ENCODE measurements around the gene FAM53A.

FAM53A gene

GRCh38 chr4:1664141-1664540 is 20.0 kb downstream of the FAM53A start:
- Histone ChIP-seq H3K9ac (ENCODE audit: low read depth, low read length) (no peak overlapping the region), H3K4me3 (ENCODE audit: low read length) (no peak overlapping the region), H3K4me1 (ENCODE audit: insufficient read depth, low read length) (no peaks in the 10 kb centered on the region), H3K36me3 (ENCODE audit: insufficient read depth, low read depth, low read length) (no peaks in the 10 kb centered on the region), H3K9me3 (ENCODE audit: insufficient read depth, low read depth, low read length) (no peaks in the 10 kb centered on the region), H3K27me3 (ENCODE audit: insufficient read depth, low read length) (no peaks in the 10 kb centered on the region), H3K27ac (ENCODE audit: low read length) (no peak overlapping the region)

DNA sequence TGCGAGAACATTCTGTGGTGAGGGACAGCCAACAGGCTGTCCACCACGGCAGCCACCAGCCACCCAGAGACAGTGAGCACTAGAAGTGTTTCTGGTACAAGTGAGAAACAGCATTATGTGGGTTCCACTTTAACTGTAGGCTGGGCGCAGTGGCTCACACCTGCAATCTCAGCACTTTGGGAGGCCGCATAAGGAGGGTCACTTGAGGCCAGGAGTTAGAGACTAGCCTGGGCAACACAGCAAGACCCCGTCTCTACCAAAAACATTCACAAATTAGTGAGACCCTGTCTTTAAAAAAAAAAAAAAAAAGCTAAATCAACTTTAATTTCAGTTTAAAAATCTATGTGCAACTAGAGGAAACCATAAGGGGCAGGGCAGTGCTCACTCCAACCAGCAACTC is 20.6 kb downstream of the FAM53A start:
- no peaks in the 10 kb centered on the region for H3K36me3 ChIP-seq (ENCODE audit: insufficient read depth, low read depth, low read length)
- H3K9ac ChIP-seq (ENCODE audit: low read depth, low read length), result no peak overlapping the region
- no peak overlapping the region for H3K27ac ChIP-seq (ENCODE audit: low read length)
- H3K4me3 ChIP-seq (ENCODE audit: low read length), result no peak overlapping the region
- H3K4me1 ChIP-seq (ENCODE audit: insufficient read depth, low read length), result no peaks in the 10 kb centered on the region
- H3K9me3 ChIP-seq (ENCODE audit: insufficient read depth, low read depth, low read length), result no peaks in the 10 kb centered on the region
- no peaks in the 10 kb centered on the region for H3K27me3 ChIP-seq (ENCODE audit: insufficient read depth, low read length)

GRCh38 chr4:1661695-1662094 is 22.4 kb downstream of the FAM53A start:
- Histone ChIP-seq H3K4me3 (ENCODE audit: low read length) (no peak overlapping the region), H3K27ac (ENCODE audit: low read length) (no peak overlapping the region), H3K4me1 (ENCODE audit: insufficient read depth, low read length) (no peaks in the 10 kb centered on the region), H3K36me3 (ENCODE audit: insufficient read depth, low read depth, low read length) (no peaks in the 10 kb centered on the region), H3K27me3 (ENCODE audit: insufficient read depth, low read length) (no peaks in the 10 kb centered on the region), H3K9ac (ENCODE audit: low read depth, low read length) (no peak overlapping the region), H3K9me3 (ENCODE audit: insufficient read depth, low read depth, low read length) (no peaks in the 10 kb centered on the region)

- Histone ChIP-seq H3K9ac (ENCODE audit: low read depth, low read length) (no peak overlapping the region), H3K36me3 (ENCODE audit: insufficient read depth, low read depth, low read length) (no peaks in the 10 kb centered on the region), H3K4me1 (ENCODE audit: insufficient read depth, low read length) (no peaks in the 10 kb centered on the region), H3K27me3 (ENCODE audit: insufficient read depth, low read length) (no peaks in the 10 kb centered on the region), H3K9me3 (ENCODE audit: insufficient read depth, low read depth, low read length) (no peaks in the 10 kb centered on the region), H3K4me3 (ENCODE audit: low read length) (no peak overlapping the region), H3K27ac (ENCODE audit: low read length) (no peak overlapping the region)
These were observed 23.0 kb downstream of the FAM53A start for GRCh38 chr4:1660948-1661677.

DNA sequence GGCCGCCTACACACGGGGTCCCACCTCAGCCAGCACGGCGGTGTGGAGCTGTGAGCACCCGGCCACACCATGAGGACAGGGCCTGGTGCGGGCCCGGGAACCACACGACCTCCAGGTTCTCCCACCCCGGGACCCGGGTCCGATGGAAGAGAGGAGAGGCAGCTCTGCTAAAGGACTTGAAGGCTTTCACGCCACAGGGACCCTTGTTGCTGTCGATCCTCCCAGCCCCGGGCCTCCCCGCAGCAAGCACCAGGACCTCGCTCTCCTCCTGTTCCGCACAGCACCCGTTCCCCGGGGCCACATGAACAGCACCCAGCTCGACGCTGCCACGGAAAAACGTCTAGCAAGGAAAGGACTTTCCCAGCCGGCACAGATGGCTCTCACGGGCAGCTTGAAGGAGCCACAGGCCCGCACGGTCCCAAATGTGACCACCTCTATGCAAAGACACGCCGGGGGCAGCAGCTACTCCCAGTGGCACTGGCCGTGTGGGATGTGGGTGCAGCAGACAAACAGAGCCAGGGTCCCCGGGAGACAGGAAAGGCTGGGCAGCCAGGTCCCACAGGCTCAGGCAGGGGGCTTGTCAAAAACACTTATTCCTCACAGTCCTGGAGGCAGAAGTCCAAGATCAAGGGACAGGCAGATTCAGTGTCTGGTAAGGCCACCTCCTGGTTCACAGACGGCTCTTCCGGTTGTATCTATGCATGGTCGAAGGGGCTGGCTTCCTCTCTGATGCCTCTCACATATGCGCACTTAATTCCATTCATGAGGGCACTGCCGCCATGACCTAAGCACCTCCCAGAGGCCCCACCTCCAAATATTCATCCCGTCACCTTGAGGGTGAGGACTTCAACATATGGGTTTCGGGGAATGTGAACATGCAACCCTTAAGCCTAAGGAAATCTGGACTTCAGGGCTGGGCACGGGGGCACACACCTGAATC is 24.7 kb downstream of the FAM53A start:
- Histone ChIP-seq H3K9me3 (ENCODE audit: insufficient read depth, low read depth, low read length) (no peaks in the 10 kb centered on the region), H3K9ac (ENCODE audit: low read depth, low read length) (no peak overlapping the region; the same call in 1 of the 2 replicates), H3K36me3 (ENCODE audit: insufficient read depth, low read depth, low read length) (no peaks in the 10 kb centered on the region), H3K4me1 (ENCODE audit: insufficient read depth, low read length) (no peaks in the 10 kb centered on the region), H3K27me3 (ENCODE audit: insufficient read depth, low read length) (no peaks in the 10 kb centered on the region), H3K4me3 (ENCODE audit: low read length) (no peak overlapping the region), H3K27ac (ENCODE audit: low read length) (no peak overlapping the region)

GRCh38 chr4:1658581-1658980 is 25.5 kb downstream of the FAM53A start:
- Histone ChIP-seq H3K36me3 (ENCODE audit: insufficient read depth, low read depth, low read length) (no peaks in the 10 kb centered on the region), H3K27ac (ENCODE audit: low read length) (no peak overlapping the region), H3K9ac (ENCODE audit: low read depth, low read length) (no peak overlapping the region), H3K9me3 (ENCODE audit: insufficient read depth, low read depth, low read length) (no peaks in the 10 kb centered on the region), H3K4me1 (ENCODE audit: insufficient read depth, low read length) (no peaks in the 10 kb centered on the region), H3K4me3 (ENCODE audit: low read length) (no peak overlapping the region), H3K27me3 (ENCODE audit: insufficient read depth, low read length) (no peaks in the 10 kb centered on the region)

DNA sequence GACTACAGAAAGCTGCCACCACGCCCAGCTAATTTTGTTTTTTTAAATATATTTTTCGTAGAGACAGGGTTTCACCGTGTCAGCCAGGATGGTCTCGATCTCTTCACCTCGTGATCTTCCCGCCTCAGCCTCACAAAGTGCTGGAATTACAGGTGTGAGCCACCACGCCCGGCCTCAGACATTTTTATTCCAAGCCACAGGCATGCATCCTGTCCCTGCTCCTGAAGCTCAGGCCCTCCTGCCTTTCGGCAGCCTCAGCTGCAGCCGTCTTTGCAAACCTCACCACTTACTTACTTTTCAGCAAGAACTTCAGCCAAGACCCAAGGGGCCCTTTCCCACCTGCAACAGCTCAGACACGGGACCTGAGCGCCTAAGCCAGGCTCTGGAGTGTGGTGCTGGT is 26.0 kb downstream of the FAM53A start:
- no peaks in the 10 kb centered on the region for H3K4me1 ChIP-seq (ENCODE audit: insufficient read depth, low read length)
- H3K36me3 ChIP-seq (ENCODE audit: insufficient read depth, low read depth, low read length), result no peaks in the 10 kb centered on the region
- H3K4me3 ChIP-seq (ENCODE audit: low read length), result no peak overlapping the region
- no peaks in the 10 kb centered on the region for H3K9me3 ChIP-seq (ENCODE audit: insufficient read depth, low read depth, low read length)
- H3K27ac ChIP-seq (ENCODE audit: low read length), result no peak overlapping the region
- no peak overlapping the region for H3K9ac ChIP-seq (ENCODE audit: low read depth, low read length)
- no peaks in the 10 kb centered on the region for H3K27me3 ChIP-seq (ENCODE audit: insufficient read depth, low read length)

DNA sequence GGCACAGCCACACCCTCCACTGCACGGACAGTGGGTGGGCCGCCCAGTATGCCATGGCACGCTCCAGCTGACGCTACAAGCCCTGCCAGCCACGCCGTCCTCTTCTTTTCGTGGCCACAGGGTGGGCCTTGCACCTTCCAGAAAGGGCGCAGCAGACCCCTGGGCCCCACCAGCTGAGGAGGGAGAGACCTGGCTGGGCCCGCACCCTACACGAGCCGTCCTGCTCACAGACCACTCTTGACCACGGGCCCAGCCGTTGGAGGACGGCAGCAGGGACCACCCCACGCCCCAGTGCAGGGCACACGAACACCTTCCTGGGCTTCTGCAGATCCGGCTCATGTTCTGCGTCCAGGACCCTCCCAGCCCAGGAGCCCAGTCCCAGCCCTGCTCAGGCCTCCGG is 27.1 kb downstream of the FAM53A start:
- H3K4me3 ChIP-seq (ENCODE audit: low read length), result no peak overlapping the region
- H3K9ac ChIP-seq (ENCODE audit: low read depth, low read length), result no peak overlapping the region
- H3K27me3 ChIP-seq (ENCODE audit: insufficient read depth, low read length), result no peaks in the 10 kb centered on the region
- H3K4me1 ChIP-seq (ENCODE audit: insufficient read depth, low read length), result no peaks in the 10 kb centered on the region
- no peaks in the 10 kb centered on the region for H3K36me3 ChIP-seq (ENCODE audit: insufficient read depth, low read depth, low read length)
- H3K27ac ChIP-seq (ENCODE audit: low read length), result no peak overlapping the region
- H3K9me3 ChIP-seq (ENCODE audit: insufficient read depth, low read depth, low read length), result no peaks in the 10 kb centered on the region

GRCh38 chr4:1656132-1656531 is 28.0 kb downstream of the FAM53A start:
- Histone ChIP-seq H3K27ac (ENCODE audit: low read length) (no peak overlapping the region), H3K4me3 (ENCODE audit: low read length) (no peak overlapping the region), H3K9me3 (ENCODE audit: insufficient read depth, low read depth, low read length) (no peaks in the 10 kb centered on the region), H3K27me3 (ENCODE audit: insufficient read depth, low read length) (no peaks in the 10 kb centered on the region), H3K36me3 (ENCODE audit: insufficient read depth, low read depth, low read length) (no peaks in the 10 kb centered on the region), H3K9ac (ENCODE audit: low read depth, low read length) (no peak overlapping the region), H3K4me1 (ENCODE audit: insufficient read depth, low read length) (no peaks in the 10 kb centered on the region)

DNA sequence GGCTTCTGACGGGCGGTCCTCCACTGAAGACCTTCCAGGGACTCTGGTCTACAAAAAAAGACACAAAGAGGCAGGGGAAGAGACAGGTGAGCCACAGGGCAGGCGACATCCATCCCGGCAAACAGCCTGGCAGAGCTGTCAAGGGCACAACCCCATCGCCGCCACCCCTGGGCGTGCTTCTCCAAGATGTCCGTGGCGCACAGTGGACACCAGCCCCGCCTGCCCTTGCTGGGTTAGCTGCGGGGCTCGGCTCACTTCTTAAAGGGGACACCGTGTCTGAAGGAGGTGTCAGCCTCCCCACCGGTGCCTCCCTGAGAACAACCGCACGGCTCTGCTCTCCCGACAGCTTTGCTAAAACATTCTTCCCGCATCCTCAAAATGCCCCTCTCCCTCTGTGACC is 28.4 kb downstream of the FAM53A start:
- no peak overlapping the region for H3K27ac ChIP-seq (ENCODE audit: low read length)
- H3K4me3 ChIP-seq (ENCODE audit: low read length), result no peak overlapping the region
- H3K36me3 ChIP-seq (ENCODE audit: insufficient read depth, low read depth, low read length), result no peaks in the 10 kb centered on the region
- no peak overlapping the region for H3K9ac ChIP-seq (ENCODE audit: low read depth, low read length)
- no peaks in the 10 kb centered on the region for H3K9me3 ChIP-seq (ENCODE audit: insufficient read depth, low read depth, low read length)
- H3K4me1 ChIP-seq (ENCODE audit: insufficient read depth, low read length), result no peaks in the 10 kb centered on the region
- H3K27me3 ChIP-seq (ENCODE audit: insufficient read depth, low read length), result no peaks in the 10 kb centered on the region

DNA sequence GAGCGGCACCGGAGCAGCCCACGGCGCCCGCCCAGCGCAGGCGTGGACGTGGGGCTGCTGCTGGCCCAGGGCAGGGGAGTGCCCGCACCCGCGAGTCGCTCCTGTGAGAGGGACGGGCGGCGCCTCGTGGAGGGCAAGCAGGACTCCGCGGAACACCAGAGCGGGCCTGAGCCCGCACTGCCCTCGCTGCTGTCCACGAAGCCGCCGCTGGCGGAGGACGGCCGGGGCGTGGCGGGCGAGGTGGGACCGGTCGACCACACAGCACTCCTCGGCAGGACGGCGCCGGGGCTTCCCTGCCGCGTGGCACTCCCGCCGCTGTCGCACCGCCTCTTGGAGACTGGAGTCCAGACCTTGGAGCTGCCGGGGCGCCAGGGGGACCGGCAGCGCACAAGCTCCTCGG is 29.0 kb downstream of the FAM53A start:
- Histone ChIP-seq H3K27me3 (ENCODE audit: insufficient read depth, low read length) (no peaks in the 10 kb centered on the region), H3K36me3 (ENCODE audit: insufficient read depth, low read depth, low read length) (no peaks in the 10 kb centered on the region), H3K4me1 (ENCODE audit: insufficient read depth, low read length) (no peaks in the 10 kb centered on the region), H3K4me3 (ENCODE audit: low read length) (no peak overlapping the region), H3K9ac (ENCODE audit: low read depth, low read length) (no peak overlapping the region), H3K27ac (ENCODE audit: low read length) (no peak overlapping the region), H3K9me3 (ENCODE audit: insufficient read depth, low read depth, low read length) (no peaks in the 10 kb centered on the region)

Measured in iPS-20b (cell line).